Activated CD4-positive, alpha-beta T cell treated with anti-CD3 and anti-CD28 coated beads, Interleukin-10, Interleukin-2, amounts not matched to agents 100 ng/mL and 50 ng/mL, durations not matched to agents 16 hours and 8 hours (primary cell): Measurements from ENCODE around the gene EPHB1.

Source experiments
- DNase-seq: peaks from one replicate; pipeline ENCODE4 v3.0.0-alpha.2; 2020

The EPHB1 gene

DNA sequence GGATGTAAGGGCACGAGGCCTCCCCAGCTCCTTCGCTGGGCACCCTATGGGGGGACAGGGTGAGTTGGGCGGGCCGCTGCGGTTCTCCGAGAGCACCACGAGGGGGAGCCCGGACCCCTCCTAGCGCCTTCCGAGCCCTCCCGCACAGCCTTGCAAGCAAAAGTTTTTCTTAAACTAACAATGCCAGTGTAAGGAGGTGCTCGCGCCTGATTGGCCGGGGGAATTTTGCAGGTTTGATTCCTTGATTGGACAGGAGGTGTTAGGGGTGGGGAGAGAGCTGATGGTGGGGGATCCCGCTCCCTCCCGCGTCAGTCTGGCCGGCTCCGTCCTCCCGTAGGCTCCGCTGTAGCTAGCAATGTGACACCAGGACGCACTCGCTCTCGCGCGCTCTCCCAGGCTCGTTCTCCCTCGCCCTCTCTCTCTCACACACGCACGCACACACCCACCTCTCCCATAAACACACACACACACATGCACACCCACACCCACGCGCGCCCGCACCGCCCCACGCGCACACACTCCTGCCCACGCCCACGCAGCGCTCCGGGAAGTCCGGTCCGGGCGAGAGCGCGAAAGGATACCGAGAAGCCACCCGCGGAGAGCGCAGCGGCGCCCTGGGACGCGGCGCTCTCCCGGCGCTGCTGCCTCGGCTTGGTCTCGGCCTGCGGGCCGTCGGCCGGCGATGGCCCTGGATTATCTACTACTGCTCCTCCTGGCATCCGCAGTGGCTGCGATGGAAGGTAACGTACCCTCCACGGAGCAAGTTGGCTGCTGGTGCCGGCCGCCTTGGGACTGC, at the start of gene EPHB1:
Gene EPHB1 (plus strand): TSS at position 311 of the 796 bp plus-strand sequence.
- DNase-seq: peak; percentile 85

DNA sequence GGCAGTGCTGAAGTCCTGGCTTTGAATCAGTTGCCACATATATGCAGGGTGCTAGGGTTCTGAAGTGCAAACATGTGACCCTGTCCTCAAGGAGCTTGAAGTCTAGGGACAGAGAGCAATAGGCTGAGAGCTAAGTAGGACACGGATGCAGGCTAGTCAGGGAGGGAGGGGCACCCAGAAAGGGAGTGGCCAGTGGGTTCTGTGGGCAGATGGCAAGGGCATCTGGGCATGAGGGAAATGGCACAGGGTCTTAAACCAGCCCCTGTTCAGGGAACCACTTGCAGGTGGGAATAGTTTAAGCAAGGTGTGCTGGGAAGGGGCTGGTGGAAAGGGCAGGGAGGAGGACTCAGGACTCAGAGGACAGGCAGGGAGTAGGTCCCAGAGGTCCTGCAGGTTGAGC, 46.4 kb upstream of the EPHB1 start:
- DNase-seq: no peak

GRCh38 chr3:134749174-134749573, 45.9 kb upstream of the EPHB1 start:
- DNase-seq: no peak

GRCh38 chr3:134749802-134750553, 45.1 kb upstream of the EPHB1 start:
- no peak for DNase-seq

DNA sequence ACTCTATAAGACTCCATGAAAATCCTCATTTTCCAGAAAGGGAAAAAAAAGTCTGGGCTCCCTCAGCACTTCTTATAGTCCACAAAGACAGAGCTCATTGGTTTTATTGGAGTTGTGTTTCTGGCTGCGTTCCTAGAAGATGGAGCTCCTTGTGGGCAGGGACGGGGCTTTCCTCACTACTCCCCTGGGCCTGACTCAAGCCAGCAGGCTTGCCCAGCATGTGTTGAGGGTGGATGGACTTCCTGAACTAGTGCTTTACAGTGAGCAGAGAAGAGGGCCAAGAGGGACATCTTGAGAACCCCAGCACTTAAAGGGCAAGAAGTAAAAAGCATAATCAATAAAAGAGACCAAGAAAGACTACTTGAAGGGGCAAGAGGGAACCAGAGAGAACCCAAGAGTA, 43.2 kb upstream of the EPHB1 start:
- no peak for DNase-seq

DNA sequence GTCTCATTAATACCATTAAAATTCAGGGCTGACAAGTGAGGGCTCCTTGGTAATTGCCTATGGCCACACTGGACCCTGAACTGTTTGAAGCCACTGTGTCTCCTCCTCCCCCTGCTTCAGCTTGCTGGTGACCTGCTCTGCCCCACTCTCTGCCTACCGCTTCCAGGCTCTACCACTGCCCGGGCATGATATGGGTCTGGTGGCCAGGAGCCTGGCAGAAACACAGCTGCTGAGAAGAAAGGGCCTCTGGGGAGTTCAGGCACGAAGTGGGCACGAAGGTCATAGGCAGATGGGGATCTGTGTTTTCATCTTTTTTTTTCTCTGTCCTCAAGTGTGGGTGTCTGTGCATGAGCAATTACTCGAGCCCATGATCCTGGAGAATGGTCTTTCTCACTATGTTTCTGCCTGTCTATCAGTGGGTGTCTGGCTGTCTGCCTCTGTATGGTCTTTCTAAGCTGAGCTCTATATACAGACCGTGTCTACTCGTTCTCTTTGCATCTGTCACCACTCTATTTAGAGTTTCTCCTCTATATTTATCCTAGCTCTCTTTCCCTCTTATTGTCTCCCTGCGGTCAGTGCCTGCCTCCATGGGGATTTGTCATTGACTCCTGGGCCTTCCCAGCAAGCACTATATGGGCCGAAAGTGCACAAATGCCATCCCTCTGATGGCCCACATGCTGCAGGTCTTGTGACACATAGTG, 42.1 kb upstream of the EPHB1 start:
- DNase-seq: no peak

DNA sequence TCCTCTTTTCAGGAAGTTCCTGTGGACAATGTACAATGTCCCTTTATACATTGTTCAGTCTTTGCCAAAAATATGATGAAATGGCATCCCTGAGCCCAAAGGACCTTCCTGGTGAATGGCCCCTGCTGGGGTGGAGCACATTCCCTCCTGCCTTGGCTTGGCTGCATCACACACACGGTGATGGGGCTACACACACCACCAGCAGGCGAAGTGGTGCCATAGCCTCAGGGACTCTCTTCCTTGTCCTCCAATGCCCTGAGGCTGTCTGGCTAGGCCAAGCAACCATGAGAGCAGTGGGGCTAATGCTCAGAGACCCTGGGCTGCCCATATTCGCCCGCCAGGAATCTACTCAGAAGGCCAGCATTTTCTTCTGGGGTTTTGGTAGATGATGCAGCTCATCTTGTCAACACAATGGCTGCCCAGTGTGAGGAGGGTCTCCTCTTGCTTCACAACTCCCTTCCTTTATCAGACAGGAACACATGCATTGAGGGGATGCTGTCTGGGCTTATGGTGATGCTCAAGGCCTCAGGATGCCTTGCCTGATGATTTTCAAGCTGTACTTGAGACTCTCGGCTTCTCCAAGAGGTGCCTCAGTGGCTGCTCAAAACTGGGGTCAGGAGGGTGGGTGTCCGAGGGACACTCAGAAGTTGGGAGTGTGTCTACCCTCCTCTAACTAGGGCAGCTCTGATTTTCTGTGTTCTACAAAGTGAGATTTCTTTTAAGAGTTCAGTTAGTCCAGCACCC, 40.9 kb upstream of the EPHB1 start:
- no peak for DNase-seq

DNA sequence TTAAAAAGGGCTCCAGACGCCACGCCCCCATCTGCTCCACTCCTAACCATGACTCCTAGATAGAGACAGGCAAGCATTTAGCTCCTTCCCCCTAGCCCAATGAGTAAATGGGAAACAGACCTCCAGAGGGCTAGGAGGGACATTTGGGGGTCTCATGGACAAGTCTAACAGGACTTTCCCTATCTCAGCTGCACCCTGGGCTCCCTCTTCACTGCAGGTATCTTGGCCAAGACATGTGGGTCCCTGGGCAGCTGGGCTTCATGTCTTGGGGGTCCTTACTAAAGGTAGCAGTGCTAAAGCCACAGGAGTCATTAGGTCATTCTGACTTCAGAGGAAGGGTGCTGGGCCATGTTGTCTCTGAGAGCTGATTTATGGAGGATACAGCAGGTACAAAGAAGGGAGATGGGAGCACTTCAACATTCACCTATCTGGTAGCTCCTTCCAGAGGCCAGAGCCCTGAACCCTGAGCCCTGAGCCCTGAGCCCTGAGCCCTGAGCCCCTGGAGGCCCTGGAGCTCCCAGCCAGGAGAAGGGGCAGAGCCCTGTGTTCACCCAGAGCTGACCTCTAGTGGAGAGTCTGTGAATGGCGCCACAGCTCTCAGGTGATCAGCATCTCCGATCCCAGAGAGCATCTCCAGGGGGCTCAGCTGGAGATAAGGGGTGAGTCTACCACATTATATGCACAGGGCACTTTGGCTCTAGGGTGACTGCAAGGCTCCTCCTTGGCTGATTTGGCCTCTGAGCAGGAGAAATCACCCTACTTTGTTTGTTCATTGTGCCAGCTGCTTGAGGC, 40.1 kb upstream of the EPHB1 start:
- peak; percentile 55 for DNase-seq

DNA sequence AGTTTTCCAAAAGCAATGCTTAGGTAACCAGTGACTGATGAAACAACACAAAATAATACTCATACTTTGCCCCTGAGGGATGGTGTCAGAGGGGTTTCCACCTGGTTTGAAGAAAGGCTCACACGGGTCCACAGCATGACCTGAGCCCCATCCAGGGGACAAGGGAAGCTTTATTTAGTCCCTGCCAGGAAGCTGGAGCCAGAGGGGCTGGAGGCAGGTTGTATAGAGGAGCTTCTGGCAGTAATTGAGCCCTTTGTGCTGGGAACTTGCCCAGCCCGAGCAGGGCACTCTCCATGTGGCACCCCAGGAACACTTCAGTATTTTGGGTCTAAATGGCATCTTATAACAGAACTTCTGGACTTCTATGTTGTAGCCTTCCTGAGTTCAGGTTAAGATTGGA, 39.2 kb upstream of the EPHB1 start:
- DNase-seq: no peak

- no peak for DNase-seq
Measured at GRCh38 chr3:134757549-134758069, 37.5 kb upstream of the EPHB1 start.

DNA sequence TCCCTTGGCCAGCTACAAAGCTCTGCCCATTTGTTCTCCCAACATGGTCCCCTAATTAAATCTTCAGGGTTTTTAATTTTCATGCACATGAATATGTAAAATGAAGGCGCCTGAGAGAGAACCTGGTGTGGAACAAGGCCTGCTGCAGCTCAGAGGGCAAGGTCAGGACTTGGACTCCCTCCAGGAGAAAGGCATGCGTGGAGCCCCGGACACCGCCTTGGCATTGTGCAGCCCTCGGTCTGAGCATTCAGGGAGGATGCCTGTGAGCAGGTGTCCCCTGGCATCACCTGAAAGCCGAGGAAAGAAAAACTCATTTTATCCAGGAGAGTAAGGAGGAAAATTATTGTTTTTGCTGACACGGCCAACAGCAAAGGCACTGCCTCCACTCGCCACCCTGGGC, 33.8 kb upstream of the EPHB1 start:
- no peak for DNase-seq

DNA sequence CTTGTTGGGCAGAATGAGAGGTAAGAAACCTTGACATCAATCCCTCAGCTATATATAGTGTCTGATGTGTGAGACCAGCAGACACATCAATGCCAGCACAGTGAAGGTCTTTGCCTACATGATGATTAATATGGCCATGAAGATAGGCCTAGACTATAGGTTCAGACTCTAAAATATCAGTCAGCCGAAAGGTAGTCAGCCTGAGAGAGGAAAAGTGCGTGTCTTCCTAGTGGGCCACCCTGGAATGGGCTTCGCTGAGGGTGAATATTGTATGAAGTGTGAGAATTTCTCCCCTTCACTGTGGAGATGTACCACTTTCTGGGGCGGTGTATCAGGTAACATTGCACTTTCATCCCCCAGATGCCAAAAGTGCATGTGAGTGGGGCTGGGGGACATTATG, 33.0 kb upstream of the EPHB1 start:
- no peak for DNase-seq

- no peak for DNase-seq
Measured at GRCh38 chr3:134765468-134765867, 29.6 kb upstream of the EPHB1 start.

DNA sequence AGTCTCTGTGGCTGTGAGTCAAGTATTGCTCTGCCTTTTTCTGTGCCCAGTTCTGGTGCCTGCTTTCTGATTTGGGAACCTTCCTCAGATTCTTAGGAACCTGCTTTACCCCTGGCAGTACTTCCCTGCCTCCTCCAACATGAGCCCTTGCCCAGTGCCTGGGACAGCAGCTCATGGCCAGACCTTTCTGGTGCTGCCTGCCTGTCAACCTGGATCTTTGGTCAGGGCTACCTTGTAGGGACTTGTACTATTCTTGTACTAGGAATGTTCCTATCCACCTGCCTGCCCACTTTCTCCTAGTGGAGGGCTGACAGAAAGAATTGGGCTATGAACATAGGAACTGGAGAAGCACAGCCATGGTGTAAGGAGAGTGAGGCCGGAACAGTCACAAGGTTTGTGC, 28.8 kb upstream of the EPHB1 start:
- DNase-seq: no peak

DNA sequence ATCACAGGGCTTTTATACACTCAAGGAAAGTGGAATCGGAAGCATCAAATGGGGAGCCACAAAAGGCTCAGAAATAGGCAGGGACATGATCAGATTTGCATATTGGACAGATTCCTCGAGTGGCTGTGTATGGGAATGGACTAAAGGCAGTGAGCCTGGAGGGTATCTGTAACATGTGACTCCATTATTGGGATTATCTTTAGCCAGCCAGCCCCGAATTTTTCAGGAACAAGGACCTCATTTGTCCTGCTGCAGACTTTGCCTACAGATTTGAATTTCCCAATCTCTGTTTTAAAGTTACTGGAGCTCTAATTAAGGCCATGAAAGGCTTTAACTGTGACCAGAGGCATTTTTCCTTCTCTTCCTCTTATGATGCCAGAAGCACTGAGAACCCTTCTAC, 26.9 kb upstream of the EPHB1 start:
- no peak for DNase-seq

GRCh38 chr3:134768837-134769236, 26.2 kb upstream of the EPHB1 start:
- no peak for DNase-seq

DNA sequence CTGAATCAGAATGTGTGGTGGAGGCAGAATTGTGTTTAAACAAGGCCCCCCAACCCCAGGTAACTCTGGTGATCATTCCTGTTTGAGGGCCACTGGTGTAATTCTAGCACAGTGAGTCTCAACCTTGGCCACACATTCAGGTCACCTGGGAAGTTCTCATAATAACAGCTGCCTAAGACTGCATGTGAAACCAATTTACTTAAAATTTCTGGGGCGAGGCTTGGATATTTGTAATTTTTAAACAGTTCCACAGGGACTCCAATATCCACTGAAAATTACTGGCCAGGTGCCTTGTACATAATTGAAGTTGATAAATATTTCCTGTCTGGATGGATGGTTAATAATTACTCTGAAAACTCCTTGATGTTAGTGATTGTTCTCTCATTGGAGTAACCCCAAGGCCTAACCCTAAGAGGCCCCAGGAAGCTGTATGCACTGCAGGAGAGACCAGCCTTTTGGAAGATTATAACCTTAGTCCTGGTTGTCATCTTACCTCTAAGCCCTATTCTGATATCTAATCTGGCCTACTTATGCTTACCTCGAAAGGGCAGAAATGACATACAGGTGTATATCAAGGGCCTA, 25.7 kb upstream of the EPHB1 start:
- no peak for DNase-seq

DNA sequence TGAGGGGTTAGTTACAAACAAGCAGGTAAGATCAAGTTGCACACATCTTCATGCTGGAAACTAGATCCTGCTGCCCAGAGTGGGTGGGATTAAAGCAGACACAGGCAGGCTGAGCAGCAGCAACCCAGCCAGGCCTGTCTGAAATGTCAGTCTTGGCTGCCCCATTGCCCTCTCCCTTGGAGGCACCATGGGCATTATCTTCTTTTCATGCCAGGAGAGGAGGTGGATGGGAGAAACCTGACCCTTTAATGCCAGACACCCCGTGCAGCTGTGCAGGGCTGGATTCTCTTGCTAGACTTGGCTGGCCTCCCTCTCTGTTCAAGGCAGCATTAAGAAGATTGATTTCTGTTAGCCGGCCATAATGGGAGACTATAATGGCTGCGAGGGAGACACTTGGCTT, 23.0 kb upstream of the EPHB1 start:
- no peak for DNase-seq

DNA sequence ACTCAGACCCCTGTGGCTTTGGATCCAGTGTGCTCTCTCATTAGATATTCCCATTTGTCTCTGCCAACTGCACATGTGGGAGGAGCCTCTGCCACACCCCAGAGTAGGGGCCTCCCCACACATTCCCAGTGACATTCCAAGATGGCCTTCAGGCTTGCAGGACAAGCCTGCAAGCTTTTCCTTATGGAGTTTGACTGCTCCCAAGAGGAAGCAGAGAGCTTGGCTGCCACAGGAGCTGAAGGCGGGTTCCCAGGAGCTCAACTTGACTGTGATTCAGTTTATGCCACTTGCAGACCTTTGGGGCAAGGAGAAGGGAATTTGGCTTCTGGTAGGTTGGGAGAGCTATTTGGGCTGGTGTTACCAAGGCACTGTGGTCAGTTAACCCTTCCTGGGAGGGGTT, 22.5 kb upstream of the EPHB1 start:
- DNase-seq: no peak

- DNase-seq: peak; percentile 11
Measured at GRCh38 chr3:134775831-134776230, 19.2 kb upstream of the EPHB1 start.

DNA sequence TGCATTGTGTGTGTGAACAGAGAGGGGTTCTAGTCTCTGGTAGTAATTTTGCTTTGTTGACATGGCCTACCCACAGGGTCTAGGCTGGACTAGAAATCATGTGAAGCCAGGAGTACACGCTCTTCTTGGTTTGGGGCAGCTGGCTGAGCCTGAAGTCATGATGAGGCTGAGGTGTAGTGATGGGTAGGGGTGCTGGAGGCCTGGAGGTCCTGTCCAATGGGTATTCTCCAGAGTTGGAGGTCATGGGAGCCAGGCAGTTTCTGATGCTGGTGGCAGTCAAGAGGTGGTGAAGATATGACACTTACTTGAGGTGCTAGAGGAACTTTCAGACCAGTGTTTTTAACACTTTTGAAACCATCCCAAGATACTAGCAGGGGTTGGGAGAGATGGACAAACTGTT, 18.5 kb upstream of the EPHB1 start:
- no peak for DNase-seq

DNA sequence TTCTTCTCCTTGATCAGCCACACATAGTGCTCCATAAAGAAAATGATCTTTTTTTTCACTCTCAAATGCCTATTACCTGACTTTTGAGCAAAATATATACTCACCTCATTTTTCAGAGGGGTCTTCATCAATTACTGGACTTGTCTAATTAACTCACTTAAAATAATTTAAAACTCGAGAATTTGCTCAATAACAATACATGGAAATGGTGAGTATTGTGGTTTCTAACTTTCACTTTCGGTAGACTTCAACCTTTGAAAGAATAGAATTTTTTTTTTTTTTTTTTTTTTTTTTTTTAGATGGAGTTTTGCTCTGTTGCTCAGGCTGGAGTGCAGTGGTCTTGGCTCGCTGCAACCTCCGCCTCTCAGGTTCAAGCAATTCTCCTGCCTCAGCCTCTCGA, 17.7 kb upstream of the EPHB1 start:
- no peak for DNase-seq
